ENCODE results near the gene CRYL1. TPM values are rescaled to one million over a fixed set of nuclear protein-coding genes. Genes with fewer than 3 reads are reported as not detected.

Gene CRYL1
- total RNA-seq, 1 experiment from 2014 or later: 26.5 TPM

DNA sequence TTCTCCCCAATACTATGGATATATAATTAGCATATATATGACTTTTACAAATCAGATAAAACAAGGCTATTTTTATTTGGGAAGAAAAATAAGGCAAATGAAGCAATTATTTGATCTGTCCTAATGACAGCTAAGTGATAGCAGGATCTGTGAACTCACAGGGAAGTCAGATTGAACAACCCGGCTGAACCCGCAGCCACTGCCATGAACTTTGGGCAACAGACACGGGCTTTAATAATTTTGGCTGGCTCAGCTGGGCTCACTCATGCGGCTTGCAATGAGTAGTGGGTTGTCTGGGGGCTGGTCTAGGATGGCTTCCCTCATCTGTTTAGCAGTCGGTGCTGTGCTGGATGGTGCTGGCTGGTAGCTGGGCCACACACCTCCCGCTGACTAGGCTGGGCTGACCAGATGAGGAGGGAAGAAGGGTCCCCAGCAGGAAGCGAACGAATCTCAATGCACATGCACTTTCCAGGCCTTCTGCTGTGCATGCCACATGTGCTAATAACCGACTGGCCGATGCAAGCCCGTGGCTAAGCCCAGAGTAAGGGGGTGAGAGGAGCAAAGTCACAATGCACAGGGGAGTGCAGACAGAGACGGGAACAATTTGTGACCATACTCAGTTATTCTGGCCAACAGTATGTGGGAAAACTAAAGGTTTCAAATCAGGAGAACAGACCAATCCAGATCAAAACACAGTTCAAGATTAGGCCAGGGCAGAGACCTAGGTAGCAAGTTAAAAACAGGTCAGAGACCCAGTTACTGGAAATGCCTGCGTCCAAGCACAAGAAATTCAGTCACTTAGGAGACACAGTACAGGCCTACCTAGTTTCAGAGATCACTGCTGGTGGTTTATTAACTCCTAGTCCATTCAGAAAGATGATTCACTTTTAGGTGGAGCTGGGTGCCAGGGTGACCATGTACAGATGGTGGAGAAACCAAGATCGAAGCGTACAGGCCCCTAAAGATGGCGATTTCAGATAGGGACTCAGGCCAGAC is 22.3 kb downstream of the CRYL1 start:
- Histone ChIP-seq H3K4me1 (ENCODE audit: control insufficient read depth in 1 of 2, insufficient read depth in 2 of 2, low read length in 2 of 2) (no peaks in the 10 kb centered on the region), H3K27me3 (ENCODE audit: insufficient read depth, low read length) (no peaks in the 10 kb centered on the region), H4K20me1 (ENCODE audit: insufficient read depth) (no peaks in the 10 kb centered on the region), H3K4me2 (ENCODE audit: low read length) (no peak overlapping the region), H3K9ac (ENCODE audit: low read length) (no peak overlapping the region), H3K9me3 (ENCODE audit: control insufficient read depth in 1 of 2, insufficient read depth in 1 of 2, low read depth in 1 of 2, low read length in 2 of 2) (no peaks in the 10 kb centered on the region), H3K4me3 (replicated peaks in 1 of 2; ENCODE audit: low read depth in 1 of 2, low read length in 2 of 2) (no peak overlapping the region), H3K79me2 (ENCODE audit: insufficient read depth, low read length) (no peaks in the 10 kb centered on the region), H3K27ac (ENCODE audit: low read depth, low read length) (no peak overlapping the region), H2AFZ (ENCODE audit: low read depth, low read length, poor library complexity, severe bottlenecking) (no peak overlapping the region), H3K9me2 (ENCODE audit: insufficient read depth) (no peaks in the 10 kb centered on the region), H3K36me3 (ENCODE audit: control insufficient read depth in 1 of 2, insufficient read depth in 2 of 2, low read length in 2 of 2) (no peaks in the 10 kb centered on the region)
- CTCF ChIA-PET: no interaction called here
- BruUV-seq (replicated peaks): no TSS peak
- intact Hi-C loops (cut with micrococcal nuclease): no loop called here
- TF ChIP-seq JUND (IDR thresholded peaks at IDR 0.05) (no peak), MAX (IDR thresholded peaks at IDR 0.05) (no peak), POLR2A (IDR thresholded peaks at IDR 0.05; ENCODE audit: borderline replicate concordance, extremely low read depth, insufficient read depth, insufficient read length) (no peak), SP1 (IDR thresholded peaks at IDR 0.05; ENCODE audit: low read depth) (no peak), ZFX (IDR thresholded peaks at IDR 0.05) (no peak), ZBTB33 (IDR thresholded peaks at IDR 0.05; ENCODE audit: extremely low read depth, insufficient replicate concordance, low read length) (no peak)
- POLR2A ChIA-PET: no interaction called here
- DNase-seq (ENCODE audit: low read depth, low spot score) (no peak), ATAC-seq (no peak)
- RAD21 ChIA-PET (ENCODE audit: low non-redundant PET in 1 of 2, low total read pairs in 2 of 2, uncharacterized antibody in 2 of 2, unreplicated experiment in 2 of 2): no interaction called here

GRCh38 chr13:20501592-20501991 is 24.1 kb downstream of the CRYL1 start:
- BruUV-seq (replicated peaks): no TSS peak
- no peak overlapping the region for H2AFZ ChIP-seq (ENCODE audit: low read depth, low read length, poor library complexity, severe bottlenecking)
- ATAC-seq: no peak
- H3K4me1 ChIP-seq (ENCODE audit: control insufficient read depth in 1 of 2, insufficient read depth in 2 of 2, low read length in 2 of 2): no peaks in the 10 kb centered on the region
- CTCF ChIA-PET: no interaction called here
- no peaks in the 10 kb centered on the region for H3K36me3 ChIP-seq (ENCODE audit: control insufficient read depth in 1 of 2, insufficient read depth in 2 of 2, low read length in 2 of 2)
- TF ChIP-seq, protein P1, sequence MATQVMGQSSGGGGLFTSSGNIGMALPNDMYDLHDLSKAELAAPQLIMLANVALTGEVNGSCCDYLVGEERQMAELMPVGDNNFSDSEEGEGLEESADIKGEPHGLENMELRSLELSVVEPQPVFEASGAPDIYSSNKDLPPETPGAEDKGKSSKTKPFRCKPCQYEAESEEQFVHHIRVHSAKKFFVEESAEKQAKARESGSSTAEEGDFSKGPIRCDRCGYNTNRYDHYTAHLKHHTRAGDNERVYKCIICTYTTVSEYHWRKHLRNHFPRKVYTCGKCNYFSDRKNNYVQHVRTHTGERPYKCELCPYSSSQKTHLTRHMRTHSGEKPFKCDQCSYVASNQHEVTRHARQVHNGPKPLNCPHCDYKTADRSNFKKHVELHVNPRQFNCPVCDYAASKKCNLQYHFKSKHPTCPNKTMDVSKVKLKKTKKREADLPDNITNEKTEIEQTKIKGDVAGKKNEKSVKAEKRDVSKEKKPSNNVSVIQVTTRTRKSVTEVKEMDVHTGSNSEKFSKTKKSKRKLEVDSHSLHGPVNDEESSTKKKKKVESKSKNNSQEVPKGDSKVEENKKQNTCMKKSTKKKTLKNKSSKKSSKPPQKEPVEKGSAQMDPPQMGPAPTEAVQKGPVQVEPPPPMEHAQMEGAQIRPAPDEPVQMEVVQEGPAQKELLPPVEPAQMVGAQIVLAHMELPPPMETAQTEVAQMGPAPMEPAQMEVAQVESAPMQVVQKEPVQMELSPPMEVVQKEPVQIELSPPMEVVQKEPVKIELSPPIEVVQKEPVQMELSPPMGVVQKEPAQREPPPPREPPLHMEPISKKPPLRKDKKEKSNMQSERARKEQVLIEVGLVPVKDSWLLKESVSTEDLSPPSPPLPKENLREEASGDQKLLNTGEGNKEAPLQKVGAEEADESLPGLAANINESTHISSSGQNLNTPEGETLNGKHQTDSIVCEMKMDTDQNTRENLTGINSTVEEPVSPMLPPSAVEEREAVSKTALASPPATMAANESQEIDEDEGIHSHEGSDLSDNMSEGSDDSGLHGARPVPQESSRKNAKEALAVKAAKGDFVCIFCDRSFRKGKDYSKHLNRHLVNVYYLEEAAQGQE (IDR thresholded peaks at IDR 0.05; ENCODE audit: low read depth): no peak
- TF ChIP-seq CEBPB (IDR thresholded peaks at IDR 0.05; ENCODE audit: low read depth) (no peak), SIN3A (IDR thresholded peaks at IDR 0.05; ENCODE audit: low read depth) (no peak), EZH2 (IDR thresholded peaks at IDR 0.05) (no peak), RAD21 (IDR thresholded peaks at IDR 0.05; ENCODE audit: low read depth) (no peak), TCF7L2 (IDR thresholded peaks at IDR 0.05; ENCODE audit: borderline replicate concordance, extremely low read depth, insufficient read depth, insufficient read length) (no peak), FOSL1 (IDR thresholded peaks at IDR 0.05; ENCODE audit: low read depth) (no peak)
- TF ChIP-seq, protein P2, sequence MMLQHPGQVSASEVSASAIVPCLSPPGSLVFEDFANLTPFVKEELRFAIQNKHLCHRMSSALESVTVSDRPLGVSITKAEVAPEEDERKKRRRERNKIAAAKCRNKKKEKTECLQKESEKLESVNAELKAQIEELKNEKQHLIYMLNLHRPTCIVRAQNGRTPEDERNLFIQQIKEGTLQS (IDR thresholded peaks at IDR 0.05): no peak
- no peaks in the 10 kb centered on the region for H4K20me1 ChIP-seq (ENCODE audit: insufficient read depth)
- no peak overlapping the region for H3K9ac ChIP-seq (ENCODE audit: low read length)
- no peaks in the 10 kb centered on the region for H3K9me3 ChIP-seq (ENCODE audit: control insufficient read depth in 1 of 2, insufficient read depth in 1 of 2, low read depth in 1 of 2, low read length in 2 of 2)
- H3K27ac ChIP-seq (ENCODE audit: low read depth, low read length): no peak overlapping the region
- no peaks in the 10 kb centered on the region for H3K27me3 ChIP-seq (ENCODE audit: insufficient read depth, low read length)
- intact Hi-C loops (cut with micrococcal nuclease): no loop called here
- RAD21 ChIA-PET (ENCODE audit: low non-redundant PET in 1 of 2, low total read pairs in 2 of 2, uncharacterized antibody in 2 of 2, unreplicated experiment in 2 of 2): no interaction called here
- no peaks in the 10 kb centered on the region for H3K79me2 ChIP-seq (ENCODE audit: insufficient read depth, low read length)
- DNase-seq (ENCODE audit: low read depth, low spot score): no peak
- no peak overlapping the region for H3K4me3 ChIP-seq (replicated peaks in 1 of 2; ENCODE audit: low read depth in 1 of 2, low read length in 2 of 2)
- POLR2A ChIA-PET: no interaction called here
- H3K9me2 ChIP-seq (ENCODE audit: insufficient read depth): no peaks in the 10 kb centered on the region
- H3K4me2 ChIP-seq (ENCODE audit: low read length): no peak overlapping the region

All from HCT116 (cell line).